Hepatocyte (in vitro differentiated cells): ENCODE results near the gene OSBP2. TPM values are rescaled to one million over a fixed set of nuclear protein-coding genes. Genes with fewer than 3 reads are reported as not detected.

Experiments
- DNase-seq: peaks from one replicate; pipeline ENCODE4 v3.0.0-alpha.2; 2016; ENCODE audit warnings: low spot score
- H2AFZ ChIP-seq: fragments of 200-600 bp; sonication (generic); 2 replicates; pipeline ENCODE4 v1.6.0; 2016; ENCODE audit warnings: antibody characterized with exemption, mild to moderate bottlenecking
- H3K27ac ChIP-seq: fragments of 200-600 bp; sonication (generic); 2 replicates; pipeline ENCODE4 v1.5.1; 2016; ENCODE audit warnings: mild to moderate bottlenecking
- H3K27me3 ChIP-seq: fragments of 200-600 bp; sonication (generic); 2 replicates; pipeline ENCODE4 v1.6.1; 2016
- H3K36me3 ChIP-seq: fragments of 200-600 bp; sonication (generic); replicated peaks from 2 replicates; pipeline ENCODE4 v1.5.1; 2016; ENCODE audit warnings: low read depth; ENCODE audit not compliant: insufficient read depth
- H3K4me1 ChIP-seq: fragments of 200-600 bp; sonication (generic); 2 replicates; pipeline ENCODE4 v1.5.1; 2016; ENCODE audit warnings: mild to moderate bottlenecking, moderate library complexity; ENCODE audit not compliant: insufficient read depth
- H3K4me2 ChIP-seq: fragments of 200-600 bp; sonication (generic); 2 replicates; pipeline ENCODE4 v1.6.0; 2016
- H3K4me3 ChIP-seq: fragments of 200-600 bp; sonication (generic); 2 replicates; pipeline ENCODE4 v1.5.1; 2016; ENCODE audit warnings: mild to moderate bottlenecking
- H3K79me2 ChIP-seq: fragments of 200-600 bp; sonication (generic); 2 replicates; pipeline ENCODE4 v1.6.0; 2017; ENCODE audit warnings: mild to moderate bottlenecking
- H3K9me2 ChIP-seq: fragments of 200-600 bp; sonication (generic); replicated peaks from 2 replicates; pipeline ENCODE4 v1.6.0; 2017; ENCODE audit warnings: mild to moderate bottlenecking; ENCODE audit not compliant: insufficient read depth
- H3K9me3 ChIP-seq: fragments of 200-600 bp; sonication (generic); 2 replicates; pipeline ENCODE4 v1.5.1; 2016; ENCODE audit warnings: low read depth, mild to moderate bottlenecking
- H4K20me1 ChIP-seq: fragments of 200-600 bp; sonication (generic); 2 replicates; pipeline ENCODE4 v1.6.0; 2016; ENCODE audit warnings: mild to moderate bottlenecking; ENCODE audit not compliant: insufficient read depth, poor library complexity, severe bottlenecking
- EZH2 ChIP-seq: fragments of 200-600 bp; sonication (generic); IDR thresholded peaks from 2 replicates; pipeline ENCODE4 v1.6.1; 2016; ENCODE audit warnings: antibody characterized with exemption, mild to moderate bottlenecking, borderline replicate concordance
- EZH2phosphoT487 ChIP-seq: fragments of 200-600 bp; sonication (generic); IDR thresholded peaks from one replicate; pipeline ENCODE4 v1.6.1; 2018; ENCODE audit warnings: antibody characterized with exemption, mild to moderate bottlenecking, low read depth, moderate library complexity; ENCODE audit not compliant: unreplicated experiment, severe bottlenecking
- WGBS: methylation state at CpG from one replicate; pipeline ENCODE4 v1.1.6; 2016; ENCODE audit warnings: low lambda C conversion rate; ENCODE audit errors: missing lambda C conversion rate; 5-methylcytosine and 5-hydroxymethylcytosine counted together
- polyA plus RNA-seq: library from polyadenylated mRNA; unstranded; fragments of >200 nt; fragmentation: Nextera tagmentation; extraction: Ambion mirVana; gene quantifications from 2 replicates; pipeline ENCODE4 v1.2.1, GENCODE V29; 2016
- total RNA-seq: library from RNA; depleted of rRNA; stranded (reverse); fragments of >200 nt; gene quantifications from 2 replicates; pipeline ENCODE4 v1.2.3, GENCODE V29; 2014
- TF ChIP-seq, protein P1 (sequence below): fragments of 200-600 bp; sonication (generic); IDR thresholded peaks from 2 replicates; pipeline ENCODE4 v1.5.1; 2016; ENCODE audit warnings: antibody characterized with exemption, mild to moderate bottlenecking; ENCODE audit not compliant: poor library complexity

OSBP2 gene
- total and polyA plus RNA-seq, 2 experiments from 2014 or later = 23.0 to 25.5 TPM

DNA sequence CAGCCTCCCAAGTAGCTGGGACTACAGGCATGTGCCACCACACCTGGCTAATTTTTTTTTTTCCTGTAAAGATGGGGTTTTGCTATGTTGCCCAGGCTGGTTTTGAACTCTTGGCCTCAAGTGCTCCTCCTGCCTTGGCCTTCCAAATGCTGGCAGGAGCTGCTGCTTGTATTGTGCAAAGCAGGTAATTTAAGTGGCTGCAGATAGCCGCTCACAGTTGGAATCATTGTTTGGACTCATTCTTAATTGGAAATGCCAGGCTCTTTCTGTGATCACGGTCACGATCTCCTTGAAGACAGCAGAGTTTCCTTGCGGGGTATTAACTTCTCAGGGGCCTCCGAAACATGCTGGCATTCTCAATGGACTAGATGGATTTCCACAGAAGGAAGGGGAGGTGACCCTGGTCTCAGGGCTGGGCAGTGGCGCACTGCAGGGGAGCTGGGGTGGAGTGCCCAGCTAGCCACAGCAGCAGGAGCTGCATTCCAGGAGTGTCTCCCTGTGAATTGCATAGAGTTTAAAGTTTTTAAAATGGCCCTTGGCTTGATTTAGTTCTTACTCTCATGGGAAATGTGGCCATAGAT, 137.8 kb downstream of the OSBP2 start:
- TF ChIP-seq EZH2 (no peak), EZH2phosphoT487 (no peak)
- TF ChIP-seq, protein P1, sequence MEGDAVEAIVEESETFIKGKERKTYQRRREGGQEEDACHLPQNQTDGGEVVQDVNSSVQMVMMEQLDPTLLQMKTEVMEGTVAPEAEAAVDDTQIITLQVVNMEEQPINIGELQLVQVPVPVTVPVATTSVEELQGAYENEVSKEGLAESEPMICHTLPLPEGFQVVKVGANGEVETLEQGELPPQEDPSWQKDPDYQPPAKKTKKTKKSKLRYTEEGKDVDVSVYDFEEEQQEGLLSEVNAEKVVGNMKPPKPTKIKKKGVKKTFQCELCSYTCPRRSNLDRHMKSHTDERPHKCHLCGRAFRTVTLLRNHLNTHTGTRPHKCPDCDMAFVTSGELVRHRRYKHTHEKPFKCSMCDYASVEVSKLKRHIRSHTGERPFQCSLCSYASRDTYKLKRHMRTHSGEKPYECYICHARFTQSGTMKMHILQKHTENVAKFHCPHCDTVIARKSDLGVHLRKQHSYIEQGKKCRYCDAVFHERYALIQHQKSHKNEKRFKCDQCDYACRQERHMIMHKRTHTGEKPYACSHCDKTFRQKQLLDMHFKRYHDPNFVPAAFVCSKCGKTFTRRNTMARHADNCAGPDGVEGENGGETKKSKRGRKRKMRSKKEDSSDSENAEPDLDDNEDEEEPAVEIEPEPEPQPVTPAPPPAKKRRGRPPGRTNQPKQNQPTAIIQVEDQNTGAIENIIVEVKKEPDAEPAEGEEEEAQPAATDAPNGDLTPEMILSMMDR = no peak
- DNase-seq = no peak
- WGBS = 92% methylated on average over 6 of the region's 6 CpGs
- Histone ChIP-seq H4K20me1 (no peaks in the 10 kb centered on the region), H3K36me3 (no peaks in the 10 kb centered on the region), H3K9me2 (no peaks in the 10 kb centered on the region), H3K27me3 (no peaks in the 10 kb centered on the region), H3K4me1 (no peaks in the 10 kb centered on the region), H3K79me2 (no peaks in the 10 kb centered on the region), H3K4me3 (no peak overlapping the region), H2AFZ (no peak overlapping the region), H3K27ac (no peak overlapping the region), H3K9me3 (no peaks in the 10 kb centered on the region), H3K4me2 (no peak overlapping the region)

DNA sequence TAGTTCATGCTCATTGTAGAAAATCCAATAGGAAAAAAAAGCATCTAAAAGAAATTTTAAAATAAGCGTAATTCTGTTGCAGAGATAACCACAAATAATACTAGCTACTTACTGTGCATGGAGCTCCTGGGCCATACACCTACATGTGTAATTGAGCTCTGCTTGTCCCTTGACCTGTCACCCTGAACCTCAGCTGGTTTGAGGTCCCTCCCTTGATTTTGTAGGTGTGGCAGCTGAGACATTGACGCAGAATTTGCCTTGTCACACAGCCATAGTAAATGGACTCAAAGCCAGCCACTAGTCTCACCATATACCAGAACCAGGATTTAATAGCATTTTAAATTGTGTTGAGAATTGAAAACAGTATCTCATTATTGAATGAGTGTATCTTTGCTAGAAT, 138.6 kb downstream of the OSBP2 start:
- Histone ChIP-seq H3K4me1 (no peaks in the 10 kb centered on the region), H2AFZ (no peak overlapping the region), H4K20me1 (no peaks in the 10 kb centered on the region), H3K9me3 (peaks cover 1% of the 10 kb centered on the region), H3K27ac (no peak overlapping the region), H3K27me3 (no peaks in the 10 kb centered on the region), H3K4me2 (no peak overlapping the region), H3K4me3 (no peak overlapping the region), H3K36me3 (no peaks in the 10 kb centered on the region), H3K79me2 (no peaks in the 10 kb centered on the region), H3K9me2 (no peaks in the 10 kb centered on the region)
- DNase-seq = no peak
- WGBS = 90% methylated on average over 2 of the region's 2 CpGs
- TF ChIP-seq EZH2phosphoT487 = no peak
- TF ChIP-seq, protein P1 = no peak
- TF ChIP-seq EZH2 = no peak

DNA sequence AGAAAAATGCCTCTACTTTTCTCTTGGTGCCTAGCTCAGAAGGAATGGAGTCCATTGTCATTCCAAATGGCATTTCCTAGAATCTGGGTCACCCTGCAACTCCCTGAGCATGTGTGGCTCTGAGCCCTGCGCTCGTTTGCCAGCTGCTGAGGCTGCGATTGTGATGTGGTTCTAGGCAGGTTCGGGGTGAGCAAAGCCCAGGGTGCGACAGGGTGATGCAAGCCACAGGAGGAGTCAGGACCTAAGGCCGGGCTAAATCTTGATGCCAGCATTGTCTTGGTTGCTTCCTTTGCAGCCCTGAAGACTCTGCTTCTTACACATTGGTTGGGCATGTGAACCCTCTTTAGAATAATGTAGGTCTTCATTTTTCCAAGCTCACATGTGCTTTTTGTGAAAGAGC, 142.9 kb downstream of the OSBP2 start:
- Histone ChIP-seq H3K27me3 (no peaks in the 10 kb centered on the region), H3K9me3 (peaks cover 2% of the 10 kb centered on the region), H3K79me2 (no peaks in the 10 kb centered on the region), H4K20me1 (no peaks in the 10 kb centered on the region), H3K9me2 (no peaks in the 10 kb centered on the region), H3K4me3 (no peak overlapping the region), H3K36me3 (no peaks in the 10 kb centered on the region), H3K4me1 (no peaks in the 10 kb centered on the region), H3K27ac (no peak overlapping the region), H2AFZ (no peak overlapping the region), H3K4me2 (no peak overlapping the region)
- no peak for DNase-seq
- 73% methylated on average over 6 of the region's 6 CpGs for WGBS
- TF ChIP-seq EZH2 (no peak), EZH2phosphoT487 (no peak)
- TF ChIP-seq, protein P1 = no peak

DNA sequence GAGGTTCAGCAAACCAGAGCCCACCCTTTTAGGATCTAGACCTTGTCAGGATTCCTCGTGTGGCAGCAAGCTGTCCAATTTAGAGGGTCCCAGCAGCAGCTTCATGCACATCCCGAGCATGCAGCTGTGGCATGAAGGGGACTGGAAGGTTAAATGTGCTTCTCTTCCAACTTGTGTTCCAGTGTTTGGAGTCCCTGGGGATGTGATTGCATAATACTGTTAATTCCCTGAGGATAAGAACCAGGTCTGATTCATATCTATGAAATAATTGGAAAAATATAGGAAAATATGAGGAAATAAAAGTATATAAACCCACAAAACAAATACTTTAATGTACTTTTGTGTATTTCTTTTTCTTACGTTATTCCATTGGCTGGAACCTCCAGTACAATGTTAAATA, 143.4 kb downstream of the OSBP2 start:
- no peaks in the 10 kb centered on the region for H3K36me3 ChIP-seq
- 86% methylated on average over 3 of the region's 3 CpGs for WGBS
- DNase-seq = no peak
- H3K79me2 ChIP-seq = no peaks in the 10 kb centered on the region
- no peak for TF ChIP-seq EZH2phosphoT487
- TF ChIP-seq, protein P1 = no peak
- no peak for TF ChIP-seq EZH2
- no peaks in the 10 kb centered on the region for H4K20me1 ChIP-seq
- no peaks in the 10 kb centered on the region for H3K27me3 ChIP-seq
- no peak overlapping the region for H3K27ac ChIP-seq
- H2AFZ ChIP-seq = no peak overlapping the region
- H3K4me3 ChIP-seq = no peak overlapping the region
- peaks cover 2% of the 10 kb centered on the region for H3K9me3 ChIP-seq
- no peaks in the 10 kb centered on the region for H3K9me2 ChIP-seq
- no peak overlapping the region for H3K4me2 ChIP-seq
- H3K4me1 ChIP-seq = no peaks in the 10 kb centered on the region
